Stomach (tissue), 9 donors: ENCODE results near the gene TTC9C. TPM values are rescaled to one million over a fixed set of nuclear protein-coding genes. Genes with fewer than 3 reads are reported as not detected.

ENCODE experiments used
- DNase-seq, 2 donors: peaks; one replicate each; pipeline versions ENCODE4 v3.0.0 to v3.0.0-alpha.2; 2013 to 2019
- H3K27ac ChIP-seq, 5 donors: fragments of 200-600 bp in 4 of 5; sonication (generic) in 4 of 5; one replicate each; pipeline ENCODE4 v1.5.1; 2013 to 2019; ENCODE audit warnings: mild to moderate bottlenecking in 1 of 5, moderate library complexity in 1 of 5
- H3K27me3 ChIP-seq, 3 donors: fragments of 200-600 bp; sonication (generic); one replicate each; pipeline ENCODE4 v1.5.1; 2017 to 2019; ENCODE audit warnings: mixed run types in 1 of 3
- H3K36me3 ChIP-seq, 4 donors: fragments of 200-600 bp; sonication (generic); 1 replicate in 3 of 4; 2 replicates in 1 of 4; pipeline ENCODE4 v1.5.1; 2016 to 2019
- H3K4me1 ChIP-seq, 4 donors: fragments of 200-600 bp; sonication (generic); one replicate each; pipeline ENCODE4 v1.5.1; 2016 to 2019
- H3K4me3 ChIP-seq, 4 donors: fragments of 200-600 bp; sonication (generic) in 3 of 4; one replicate each; pipeline ENCODE4 v1.5.1; 2016 to 2019; ENCODE audit warnings: mild to moderate bottlenecking in 1 of 4
- H3K9me3 ChIP-seq, 4 donors: fragments of 200-600 bp; sonication (generic); one replicate each; pipeline ENCODE4 v1.5.1; 2016 to 2019
- EP300 ChIP-seq: sonication (generic); formaldehyde crosslinking; IDR thresholded peaks from one replicate; pipeline ENCODE4 v1.6.1; 2017; ENCODE audit warnings: antibody characterized with exemption
- POLR2A ChIP-seq, 4 donors: fragments of 450-650 bp; IDR thresholded peaks; one replicate each; pipeline ENCODE4 v1.6.1; 2016; ENCODE audit warnings: antibody characterized with exemption in 4 of 4, control low read depth in 2 of 4, mild to moderate bottlenecking in 1 of 4, moderate library complexity in 1 of 4
- POLR2AphosphoS5 ChIP-seq, 3 donors: sonication (generic); formaldehyde crosslinking; IDR thresholded peaks; one replicate each; pipeline ENCODE4 v1.6.1; 2016; ENCODE audit warnings: antibody characterized with exemption in 3 of 3
- WGBS, 5 donors: extraction: QIAGEN DNeasy Blood & Tissue Kit in 3 of 5; methylation state at CpG; one replicate each; pipeline versions ENCODE4 v1.1.5 to v1.1.7; 2013 to 2018; 5-methylcytosine and 5-hydroxymethylcytosine counted together
- intact Hi-C: fragments of 100-400 bp; cut with DNase I; formaldehyde crosslinking; loops from one replicate; pipeline ENCODE4 v1.15.1; 2023; ENCODE audit warnings: low total_unique reads
- polyA plus RNA-seq, 3 donors: library from polyadenylated mRNA; stranded (reverse); fragments of 200-250 nt; gene quantifications; one replicate each; pipeline ENCODE4 v1.2.3, GENCODE V29; 2013
- total RNA-seq, 5 donors: library from RNA; depleted of rRNA; stranded (reverse); fragments of >200 nt; gene quantifications; one replicate each; pipeline versions ENCODE4 v1.1.0 to v1.2.3, GENCODE V29; 2014 to 2016
- TF ChIP-seq, protein P1 (sequence below), 7 experiments: fragments of 450-650 bp in 4 of 7; fragments of 200-600 bp in 3 of 7; sonication (generic) in 3 of 7; IDR thresholded peaks; one replicate each; pipeline ENCODE4 v1.5.1; 2016 to 2019; ENCODE audit warnings: antibody characterized with exemption in 7 of 7, control low read depth in 2 of 7, mild to moderate bottlenecking in 1 of 7
- donor health status: healthy with polysubstance abuse.
- donor health status: Bipolar disorder and iron deficiency.
- donor health status: healthy.

Gene TTC9C
- total and polyA plus RNA-seq, 8 donors, result 0.89 to 33.6 (median 12.7) TPM

DNA sequence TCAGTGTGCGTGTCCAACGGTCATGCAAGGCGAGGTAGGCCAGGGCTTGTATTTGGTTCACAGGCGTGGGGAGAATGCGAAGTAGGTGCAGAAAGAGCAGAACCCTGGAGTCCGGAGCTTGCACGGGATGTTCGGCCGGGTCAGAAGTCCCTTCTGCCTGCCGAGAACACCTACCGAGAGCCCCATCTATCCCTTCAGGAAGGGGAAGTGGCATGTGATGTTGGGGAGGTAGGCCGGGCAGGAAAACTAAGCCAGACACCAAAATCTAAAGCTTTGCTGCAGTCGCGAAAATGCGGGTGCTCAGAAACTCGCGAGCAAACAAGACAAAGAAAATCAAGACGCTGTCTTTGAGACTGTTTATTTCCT is 42.5 kb downstream of the TTC9C start:
- intact Hi-C loops, result no loop called here

DNA sequence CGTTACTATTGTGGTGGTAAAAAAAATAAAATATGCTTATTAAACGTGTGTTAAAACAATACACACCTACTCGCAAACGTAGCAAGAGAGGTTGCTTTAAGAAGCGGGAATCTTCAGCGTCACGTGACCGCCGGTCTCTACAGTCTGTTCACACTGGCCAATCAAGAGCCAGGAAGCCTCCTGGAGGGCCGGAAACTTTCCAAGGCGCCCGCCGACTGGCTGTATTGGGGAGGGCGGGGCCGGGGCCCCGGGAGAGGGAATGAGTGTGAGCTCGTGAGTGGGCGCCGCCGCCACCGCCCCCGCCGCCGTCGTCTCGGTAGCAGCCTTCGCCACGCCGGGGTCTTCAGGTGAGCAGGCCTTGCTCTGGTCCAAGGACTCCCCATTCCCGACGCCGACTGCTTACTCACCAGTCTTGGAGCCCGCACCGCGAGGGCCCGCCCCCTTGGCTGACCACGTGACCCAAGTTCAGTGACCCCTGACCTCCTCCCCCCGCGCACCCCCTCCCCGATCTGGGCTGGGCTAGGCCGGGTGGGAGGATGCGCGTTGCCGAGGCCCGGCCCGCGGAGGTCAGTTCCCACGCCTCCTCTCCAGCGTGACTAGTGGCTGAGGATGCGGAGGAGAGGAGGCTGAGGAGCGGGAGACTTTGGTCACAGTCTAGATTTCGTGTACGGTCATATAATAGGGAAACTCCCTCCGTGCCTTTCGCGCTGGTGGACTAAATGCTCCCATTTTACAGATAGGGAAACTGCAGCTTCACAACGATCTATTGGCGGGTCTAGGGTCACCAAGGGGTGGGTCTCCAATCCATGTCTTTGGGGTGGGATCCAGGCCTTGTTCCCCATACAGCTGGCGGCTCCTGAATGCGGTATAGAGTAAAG is 43.1 kb downstream of the TTC9C start, which contains the start of gene TAF6L:
Gene TAF6L, plus strand, starts transcription at position 253 of the 878 bp plus-strand sequence. CDS start 4,388 bp downstream, outside the sequence.
- DNase-seq, result peak; percentile 98
- Histone ChIP-seq H3K36me3 (peaks cover 16 to 43% (median 32%) of the 10 kb centered on the region in 4 donors), H3K4me1 (peaks cover 22 to 38% (median 30%) of the 10 kb centered on the region in 4 donors), H3K9me3 (no peaks in the 10 kb centered on the region), H3K4me3 (peak within 1 kb of the TSS; percentile 65 to 72 (median 68)), H3K27ac (peak within 1 kb of the TSS; percentile 93 to 98 (median 96)), H3K27me3 (no peaks in the 10 kb centered on the region)
- no peak for TF ChIP-seq EP300
- TF ChIP-seq, protein P1, sequence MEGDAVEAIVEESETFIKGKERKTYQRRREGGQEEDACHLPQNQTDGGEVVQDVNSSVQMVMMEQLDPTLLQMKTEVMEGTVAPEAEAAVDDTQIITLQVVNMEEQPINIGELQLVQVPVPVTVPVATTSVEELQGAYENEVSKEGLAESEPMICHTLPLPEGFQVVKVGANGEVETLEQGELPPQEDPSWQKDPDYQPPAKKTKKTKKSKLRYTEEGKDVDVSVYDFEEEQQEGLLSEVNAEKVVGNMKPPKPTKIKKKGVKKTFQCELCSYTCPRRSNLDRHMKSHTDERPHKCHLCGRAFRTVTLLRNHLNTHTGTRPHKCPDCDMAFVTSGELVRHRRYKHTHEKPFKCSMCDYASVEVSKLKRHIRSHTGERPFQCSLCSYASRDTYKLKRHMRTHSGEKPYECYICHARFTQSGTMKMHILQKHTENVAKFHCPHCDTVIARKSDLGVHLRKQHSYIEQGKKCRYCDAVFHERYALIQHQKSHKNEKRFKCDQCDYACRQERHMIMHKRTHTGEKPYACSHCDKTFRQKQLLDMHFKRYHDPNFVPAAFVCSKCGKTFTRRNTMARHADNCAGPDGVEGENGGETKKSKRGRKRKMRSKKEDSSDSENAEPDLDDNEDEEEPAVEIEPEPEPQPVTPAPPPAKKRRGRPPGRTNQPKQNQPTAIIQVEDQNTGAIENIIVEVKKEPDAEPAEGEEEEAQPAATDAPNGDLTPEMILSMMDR (IDR thresholded peaks at IDR 0.05), result peak in 1 of 7 experiments; percentile 9
- TF ChIP-seq POLR2AphosphoS5 (IDR thresholded peaks at IDR 0.05), result peak; percentile 33 to 79 (median 59)
- no peak for TF ChIP-seq POLR2A (IDR thresholded peaks at IDR 0.05)
- WGBS, 5 donors, result 1 to 3% (median 2%) methylated on average over 28 to 60 of the region's 60 CpGs
- intact Hi-C loops, result no loop called here

More for the DNA sequence above, 42.5 kb downstream of the TTC9C start:
- Histone ChIP-seq H3K27ac (peak overlapping the region; percentile 93 to 98 (median 96)), H3K36me3 (peaks cover 16 to 43% (median 32%) of the 10 kb centered on the region in 4 donors), H3K27me3 (no peaks in the 10 kb centered on the region), H3K4me1 (peaks cover 22 to 38% (median 30%) of the 10 kb centered on the region in 4 donors), H3K9me3 (no peaks in the 10 kb centered on the region), H3K4me3 (peak overlapping the region; percentile 65 to 72 (median 68))
- DNase-seq, result no peak
- 0 to 2% (median 1%) methylated on average over 18 of the region's 18 CpGs for WGBS, 5 donors
- TF ChIP-seq POLR2A (IDR thresholded peaks at IDR 0.05) (no peak), EP300 (no peak), POLR2AphosphoS5 (IDR thresholded peaks at IDR 0.05) (no peak)
- TF ChIP-seq, protein P1 (IDR thresholded peaks at IDR 0.05), result no peak

DNA sequence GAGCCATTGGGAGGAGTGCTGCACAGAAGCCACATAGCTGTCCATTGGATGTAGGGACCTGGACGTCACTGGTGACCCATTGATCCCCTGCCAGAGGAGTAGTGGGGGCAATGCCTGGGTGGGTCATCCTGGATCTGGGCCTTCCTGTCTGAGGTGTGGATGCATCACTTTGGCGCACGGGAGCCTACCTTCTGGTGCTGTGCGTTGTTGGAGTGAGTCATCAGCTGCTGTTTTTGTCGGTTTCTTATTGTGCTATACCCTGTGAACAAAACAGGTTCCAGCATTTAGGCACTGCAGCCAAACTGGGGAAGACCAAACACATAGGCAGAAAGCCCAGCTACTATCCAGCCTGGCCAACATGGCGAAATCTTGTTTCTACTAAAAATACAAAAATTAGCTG is 46.1 kb downstream of the TTC9C start:
- DNase-seq, result no peak
- no peaks in the 10 kb centered on the region for H3K27me3 ChIP-seq
- intact Hi-C loops, result no loop called here
- TF ChIP-seq EP300 (no peak), POLR2A (IDR thresholded peaks at IDR 0.05) (no peak), POLR2AphosphoS5 (IDR thresholded peaks at IDR 0.05) (no peak)
- TF ChIP-seq, protein P1 (IDR thresholded peaks at IDR 0.05), result no peak
- H3K36me3 ChIP-seq, result peaks cover 28 to 48% (median 41%) of the 10 kb centered on the region in 4 donors
- no peaks in the 10 kb centered on the region for H3K9me3 ChIP-seq
- H3K27ac ChIP-seq, result no peak overlapping the region
- H3K4me3 ChIP-seq, result no peak overlapping the region
- WGBS, 5 donors, result 86 to 91% (median 86%) methylated on average over 3 to 6 of the region's 6 CpGs
- peaks cover 22 to 36% (median 28%) of the 10 kb centered on the region in 4 donors for H3K4me1 ChIP-seq

DNA sequence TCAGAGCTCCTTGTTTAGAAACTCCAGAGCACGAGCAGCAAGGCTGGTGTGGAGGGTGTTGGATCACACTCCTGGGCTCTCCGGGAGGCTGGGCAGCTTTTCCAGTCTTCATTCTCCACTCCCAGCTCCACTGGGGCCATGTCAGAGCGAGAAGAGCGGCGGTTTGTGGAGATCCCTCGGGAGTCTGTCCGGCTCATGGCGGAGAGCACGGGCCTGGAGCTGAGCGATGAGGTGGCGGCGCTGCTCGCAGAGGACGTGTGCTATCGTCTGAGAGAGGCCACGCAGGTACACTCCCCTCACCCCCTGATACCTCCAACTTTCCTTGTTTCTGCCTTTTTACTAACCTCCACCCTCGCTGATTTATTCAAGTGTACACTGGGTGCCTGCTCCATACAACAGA is 47.4 kb downstream of the TTC9C start:
- H3K27me3 ChIP-seq, result no peaks in the 10 kb centered on the region
- intact Hi-C loops, result no loop called here
- DNase-seq, result no peak
- H3K4me3 ChIP-seq, result no peak overlapping the region
- H3K27ac ChIP-seq, result no peak overlapping the region
- no peaks in the 10 kb centered on the region for H3K9me3 ChIP-seq
- H3K4me1 ChIP-seq, result peaks cover 11 to 24% (median 16%) of the 10 kb centered on the region in 4 donors
- WGBS, 5 donors, result 95 to 96% (median 95%) methylated on average over 17 of the region's 17 CpGs
- TF ChIP-seq EP300 (no peak), POLR2AphosphoS5 (IDR thresholded peaks at IDR 0.05) (no peak), POLR2A (IDR thresholded peaks at IDR 0.05) (no peak)
- TF ChIP-seq, protein P1 (IDR thresholded peaks at IDR 0.05), result no peak
- peaks cover 28 to 60% (median 53%) of the 10 kb centered on the region in 4 donors for H3K36me3 ChIP-seq
